ENCODE measurements around the gene C20orf144. TPM values are rescaled to one million over a fixed set of nuclear protein-coding genes. Genes with fewer than 3 reads are reported as not detected.

Gene C20orf144
- total RNA-seq (0.16 TPM), polyA plus RNA-seq (ENCODE audit: insufficient read depth, low read depth, low replicate concordance) (not detected)
- long read RNA-seq, donor 1: 0 reads
- long read RNA-seq, donor 2, partial matches to known transcripts: 0 of 1 reads
- long read RNA-seq, donor 2, other reads (novel, unspliced or antisense): 0 of 1 reads
- long read RNA-seq, donor 3: 0 reads
- long read RNA-seq, donor 4: 0 reads
- long read RNA-seq, donor 5: 0 reads
- long read RNA-seq, donor 6: 0 reads
- long read RNA-seq, donor 7: 0 reads
- long read RNA-seq, donor 8, partial matches to known transcripts: 0 of 1 reads
- long read RNA-seq, donor 8, other reads (novel, unspliced or antisense): 0 of 1 reads
- long read RNA-seq, donor 9: 0 reads
- long read RNA-seq, donor 10: 0 reads

GRCh38 chr20:33662172-33662571 lies at the start of gene C20orf144:
Gene C20orf144, plus strand, starts transcription at chr20:33662327. Its CDS starts 19 bp downstream, at chr20:33662346.
- Histone ChIP-seq H3K4me1 (ENCODE audit: control insufficient read depth in 2 of 3, insufficient read depth in 2 of 3, low read depth in 1 of 3, low read length in 3 of 3) (peaks cover 0 to 13% (median 9%) of the 10 kb centered on the region in 3 donors), H3K4me3 (ENCODE audit: low read length in 3 of 3) (peak within 1 kb of the TSS; percentile 21 to 70 (median 50)), H3K9me3 (ENCODE audit: control insufficient read depth in 2 of 3, insufficient read depth in 1 of 3, low read length in 3 of 3) (no peaks in the 10 kb centered on the region), H3K27ac (ENCODE audit: low read depth in 2 of 2, low read length in 2 of 2) (peak within 1 kb of the TSS in 1 of 2 donors; percentile 59), H3K36me3 (ENCODE audit: control insufficient read depth in 2 of 3, insufficient read depth in 3 of 3, low read length in 3 of 3) (no peaks in the 10 kb centered on the region), H3K9ac (ENCODE audit: low read length in 3 of 3) (peak within 1 kb of the TSS in 1 of 3 donors; percentile 42), H3K27me3 (ENCODE audit: control insufficient read depth, insufficient read depth, low read length) (no peaks in the 10 kb centered on the region)
- DNase-seq: peak in 1 of 5 donors; percentile 66
- intact Hi-C loops (cut with DNase I): no loop called here
- TF ChIP-seq, protein P1, sequence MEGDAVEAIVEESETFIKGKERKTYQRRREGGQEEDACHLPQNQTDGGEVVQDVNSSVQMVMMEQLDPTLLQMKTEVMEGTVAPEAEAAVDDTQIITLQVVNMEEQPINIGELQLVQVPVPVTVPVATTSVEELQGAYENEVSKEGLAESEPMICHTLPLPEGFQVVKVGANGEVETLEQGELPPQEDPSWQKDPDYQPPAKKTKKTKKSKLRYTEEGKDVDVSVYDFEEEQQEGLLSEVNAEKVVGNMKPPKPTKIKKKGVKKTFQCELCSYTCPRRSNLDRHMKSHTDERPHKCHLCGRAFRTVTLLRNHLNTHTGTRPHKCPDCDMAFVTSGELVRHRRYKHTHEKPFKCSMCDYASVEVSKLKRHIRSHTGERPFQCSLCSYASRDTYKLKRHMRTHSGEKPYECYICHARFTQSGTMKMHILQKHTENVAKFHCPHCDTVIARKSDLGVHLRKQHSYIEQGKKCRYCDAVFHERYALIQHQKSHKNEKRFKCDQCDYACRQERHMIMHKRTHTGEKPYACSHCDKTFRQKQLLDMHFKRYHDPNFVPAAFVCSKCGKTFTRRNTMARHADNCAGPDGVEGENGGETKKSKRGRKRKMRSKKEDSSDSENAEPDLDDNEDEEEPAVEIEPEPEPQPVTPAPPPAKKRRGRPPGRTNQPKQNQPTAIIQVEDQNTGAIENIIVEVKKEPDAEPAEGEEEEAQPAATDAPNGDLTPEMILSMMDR (IDR thresholded peaks at IDR 0.05; ENCODE audit: borderline replicate concordance, extremely low read depth, insufficient read depth): no peak
- FAIRE-seq: no peak

DNA sequence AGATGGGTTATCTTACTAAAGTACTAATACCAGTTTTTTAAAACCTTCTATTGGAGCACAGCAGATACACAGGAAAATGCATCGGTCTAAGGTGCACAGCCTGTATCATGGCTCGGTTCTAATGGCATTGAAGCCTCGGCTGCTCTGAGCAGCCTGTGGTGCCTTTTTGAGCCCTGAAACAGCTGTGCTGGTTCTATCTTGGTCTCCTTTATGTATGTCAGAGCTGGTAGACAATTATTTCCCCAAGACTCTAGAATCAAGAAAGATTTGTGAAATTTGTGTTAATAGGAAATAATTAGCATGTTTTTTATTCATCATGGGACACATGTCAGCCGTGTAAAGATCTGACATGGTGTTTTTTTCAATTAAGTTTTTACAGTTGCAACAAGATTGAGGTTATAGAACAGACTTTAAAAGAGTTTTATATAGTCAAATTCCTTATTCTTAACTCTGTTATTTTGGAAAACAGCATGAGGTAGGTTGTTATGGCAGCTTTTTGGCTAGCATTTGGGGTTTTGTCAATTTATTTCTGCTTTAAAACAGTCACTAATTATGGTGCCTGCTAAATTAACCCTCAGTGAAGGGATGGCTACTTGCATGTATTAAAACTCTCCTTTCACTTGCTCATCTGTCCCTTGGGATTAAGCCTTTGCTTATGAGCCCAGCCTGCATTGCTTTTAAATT lies 40.3 kb upstream of the C20orf144 start:
- no peak overlapping the region for H3K4me3 ChIP-seq (ENCODE audit: low read length in 3 of 3)
- H3K9ac ChIP-seq (ENCODE audit: low read length in 3 of 3): no peak overlapping the region
- H3K4me1 ChIP-seq (ENCODE audit: control insufficient read depth in 2 of 3, insufficient read depth in 2 of 3, low read depth in 1 of 3, low read length in 3 of 3): no peaks in the 10 kb centered on the region
- no peaks in the 10 kb centered on the region for H3K27me3 ChIP-seq (ENCODE audit: control insufficient read depth, insufficient read depth, low read length)
- H3K9me3 ChIP-seq (ENCODE audit: control insufficient read depth in 2 of 3, insufficient read depth in 1 of 3, low read length in 3 of 3): no peaks in the 10 kb centered on the region
- DNase-seq (no peak), FAIRE-seq (no peak)
- H3K36me3 ChIP-seq (ENCODE audit: control insufficient read depth in 2 of 3, insufficient read depth in 3 of 3, low read length in 3 of 3): peaks cover 6 to 14% (median 8%) of the 10 kb centered on the region in 3 donors
- no peak overlapping the region for H3K27ac ChIP-seq (ENCODE audit: low read depth in 2 of 2, low read length in 2 of 2)
- TF ChIP-seq, protein P1 (IDR thresholded peaks at IDR 0.05; ENCODE audit: borderline replicate concordance, extremely low read depth, insufficient read depth): no peak
- intact Hi-C loops (cut with DNase I): no loop called here

DNA sequence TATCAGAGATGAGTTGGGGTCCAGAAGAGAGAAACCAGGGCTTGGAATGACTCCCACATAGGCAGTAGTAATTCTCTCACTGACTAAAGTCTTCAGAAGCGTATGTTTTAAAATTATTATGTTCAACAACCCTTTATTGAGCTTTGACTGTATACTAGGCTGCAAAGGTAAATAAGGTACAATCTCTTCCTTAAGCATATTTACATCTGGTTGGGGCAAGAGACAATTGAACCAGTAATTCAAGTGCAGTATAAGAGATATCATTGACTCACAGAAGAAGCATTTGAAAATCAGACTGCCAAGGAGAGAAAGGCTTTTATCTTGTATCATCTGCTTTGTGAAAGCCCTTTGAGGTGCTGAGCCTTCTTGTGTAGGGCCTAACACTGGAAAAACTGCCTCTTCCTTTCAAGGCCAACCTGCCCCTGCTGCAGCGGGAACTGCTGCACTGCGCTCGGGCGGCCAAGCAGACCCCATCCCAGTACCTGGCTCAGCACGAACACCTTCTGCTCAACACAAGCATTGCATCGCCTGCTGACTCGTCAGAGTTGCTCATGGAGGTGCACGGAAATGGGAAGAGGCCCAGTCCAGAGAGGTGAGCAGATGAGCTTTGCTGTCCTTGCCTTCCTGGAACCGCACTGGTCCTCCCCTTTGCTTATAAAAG lies 39.3 kb upstream of the C20orf144 start:
- H3K27me3 ChIP-seq (ENCODE audit: control insufficient read depth, insufficient read depth, low read length): no peaks in the 10 kb centered on the region
- no peaks in the 10 kb centered on the region for H3K4me1 ChIP-seq (ENCODE audit: control insufficient read depth in 2 of 3, insufficient read depth in 2 of 3, low read depth in 1 of 3, low read length in 3 of 3)
- FAIRE-seq: no peak
- H3K9ac ChIP-seq (ENCODE audit: low read length in 3 of 3): no peak overlapping the region
- peaks cover 6 to 15% (median 12%) of the 10 kb centered on the region in 3 donors for H3K36me3 ChIP-seq (ENCODE audit: control insufficient read depth in 2 of 3, insufficient read depth in 3 of 3, low read length in 3 of 3)
- H3K9me3 ChIP-seq (ENCODE audit: control insufficient read depth in 2 of 3, insufficient read depth in 1 of 3, low read length in 3 of 3): no peaks in the 10 kb centered on the region
- intact Hi-C loops (cut with DNase I): no loop called here
- DNase-seq: no peak
- TF ChIP-seq, protein P1 (IDR thresholded peaks at IDR 0.05; ENCODE audit: borderline replicate concordance, extremely low read depth, insufficient read depth): no peak
- H3K4me3 ChIP-seq (ENCODE audit: low read length in 3 of 3): no peak overlapping the region
- no peak overlapping the region for H3K27ac ChIP-seq (ENCODE audit: low read depth in 2 of 2, low read length in 2 of 2)

Measured in kidney (tissue), 22 donors.